Measurements from ENCODE around the gene CASQ2. TPM values are rescaled to one million over a fixed set of nuclear protein-coding genes. Genes with fewer than 3 reads are reported as not detected.

The CASQ2 gene
- total RNA-seq, 4 donors from 2014 or later: 5.9 to 11.2 (median 9.4) TPM

GRCh38 chr1:115796897-115797296, 28.4 kb upstream of the CASQ2 start:
- Histone ChIP-seq H3K9me3 (no peaks in the 10 kb centered on the region), H3K27ac (no peak overlapping the region), H3K4me1 (no peaks in the 10 kb centered on the region), H3K36me3 (no peaks in the 10 kb centered on the region), H3K27me3 (peaks cover 11% of the 10 kb centered on the region), H3K4me3 (no peak overlapping the region)
- in situ Hi-C loops (cut with MboI; ENCODE audit: low pct_ligation_motif_present in 1 of 4, low pct_unique_long_range_greater_than_20kb in 1 of 4, low sequenced_read_pairs in 3 of 4) (no loop called here), intact Hi-C loops (cut with DNase I; ENCODE audit: low total_unique reads) (loop anchor here (10.0 kb wide), 1 partner anchor 188 kb away; no protein-coding TSS in a partner anchor)
- WGBS, 2 donors (ENCODE audit: low coverage in 1 of 2): 66 to 72% methylated on average over 4 to 5 of the region's 5 CpGs
- TF ChIP-seq EP300 (IDR thresholded peaks at IDR 0.05; ENCODE audit: low read depth) (no peak), POLR2AphosphoS5 (IDR thresholded peaks at IDR 0.05) (no peak), POLR2A (IDR thresholded peaks at IDR 0.05) (no peak)
- TF ChIP-seq, protein P1, sequence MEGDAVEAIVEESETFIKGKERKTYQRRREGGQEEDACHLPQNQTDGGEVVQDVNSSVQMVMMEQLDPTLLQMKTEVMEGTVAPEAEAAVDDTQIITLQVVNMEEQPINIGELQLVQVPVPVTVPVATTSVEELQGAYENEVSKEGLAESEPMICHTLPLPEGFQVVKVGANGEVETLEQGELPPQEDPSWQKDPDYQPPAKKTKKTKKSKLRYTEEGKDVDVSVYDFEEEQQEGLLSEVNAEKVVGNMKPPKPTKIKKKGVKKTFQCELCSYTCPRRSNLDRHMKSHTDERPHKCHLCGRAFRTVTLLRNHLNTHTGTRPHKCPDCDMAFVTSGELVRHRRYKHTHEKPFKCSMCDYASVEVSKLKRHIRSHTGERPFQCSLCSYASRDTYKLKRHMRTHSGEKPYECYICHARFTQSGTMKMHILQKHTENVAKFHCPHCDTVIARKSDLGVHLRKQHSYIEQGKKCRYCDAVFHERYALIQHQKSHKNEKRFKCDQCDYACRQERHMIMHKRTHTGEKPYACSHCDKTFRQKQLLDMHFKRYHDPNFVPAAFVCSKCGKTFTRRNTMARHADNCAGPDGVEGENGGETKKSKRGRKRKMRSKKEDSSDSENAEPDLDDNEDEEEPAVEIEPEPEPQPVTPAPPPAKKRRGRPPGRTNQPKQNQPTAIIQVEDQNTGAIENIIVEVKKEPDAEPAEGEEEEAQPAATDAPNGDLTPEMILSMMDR (IDR thresholded peaks at IDR 0.05): no peak
- no peak for DNase-seq

- H3K9me3 ChIP-seq: no peaks in the 10 kb centered on the region
- DNase-seq: no peak
- H3K27me3 ChIP-seq: peaks cover 11% of the 10 kb centered on the region
- WGBS, 2 donors (ENCODE audit: low coverage in 1 of 2): 79 to 80% methylated on average over 6 of the region's 6 CpGs
- intact Hi-C loops (cut with DNase I; ENCODE audit: low total_unique reads) (loop anchor here (10.0 kb wide), 1 partner anchor 189 kb away; no protein-coding TSS in a partner anchor), in situ Hi-C loops (cut with MboI; ENCODE audit: low pct_ligation_motif_present in 1 of 4, low pct_unique_long_range_greater_than_20kb in 1 of 4, low sequenced_read_pairs in 3 of 4) (no loop called here)
- no peak overlapping the region for H3K27ac ChIP-seq
- H3K36me3 ChIP-seq: no peaks in the 10 kb centered on the region
- TF ChIP-seq POLR2A (IDR thresholded peaks at IDR 0.05) (no peak), EP300 (IDR thresholded peaks at IDR 0.05; ENCODE audit: low read depth) (no peak), POLR2AphosphoS5 (IDR thresholded peaks at IDR 0.05) (no peak)
- TF ChIP-seq, protein P1 (IDR thresholded peaks at IDR 0.05): no peak
- H3K4me1 ChIP-seq: no peaks in the 10 kb centered on the region
- no peak overlapping the region for H3K4me3 ChIP-seq
These were observed 27.5 kb upstream of the CASQ2 start for GRCh38 chr1:115796036-115796435.

GRCh38 chr1:115794976-115795639, 26.6 kb upstream of the CASQ2 start:
- 58 to 63% methylated on average over 4 of the region's 4 CpGs for WGBS, 2 donors (ENCODE audit: low coverage in 1 of 2)
- no peaks in the 10 kb centered on the region for H3K36me3 ChIP-seq
- no peak overlapping the region for H3K4me3 ChIP-seq
- H3K27me3 ChIP-seq: peaks cover 11% of the 10 kb centered on the region
- TF ChIP-seq POLR2A (IDR thresholded peaks at IDR 0.05) (no peak), POLR2AphosphoS5 (IDR thresholded peaks at IDR 0.05) (no peak), EP300 (IDR thresholded peaks at IDR 0.05; ENCODE audit: low read depth) (no peak)
- TF ChIP-seq, protein P1 (IDR thresholded peaks at IDR 0.05): no peak
- H3K4me1 ChIP-seq: no peaks in the 10 kb centered on the region
- in situ Hi-C loops (cut with MboI; ENCODE audit: low pct_ligation_motif_present in 1 of 4, low pct_unique_long_range_greater_than_20kb in 1 of 4, low sequenced_read_pairs in 3 of 4): no loop called here
- no peak for DNase-seq
- intact Hi-C loops (cut with DNase I; ENCODE audit: low total_unique reads): loop anchor here (10.0 kb wide), 1 partner anchor 190 kb away; no protein-coding TSS in a partner anchor
- H3K9me3 ChIP-seq: no peaks in the 10 kb centered on the region
- H3K27ac ChIP-seq: no peak overlapping the region

DNA sequence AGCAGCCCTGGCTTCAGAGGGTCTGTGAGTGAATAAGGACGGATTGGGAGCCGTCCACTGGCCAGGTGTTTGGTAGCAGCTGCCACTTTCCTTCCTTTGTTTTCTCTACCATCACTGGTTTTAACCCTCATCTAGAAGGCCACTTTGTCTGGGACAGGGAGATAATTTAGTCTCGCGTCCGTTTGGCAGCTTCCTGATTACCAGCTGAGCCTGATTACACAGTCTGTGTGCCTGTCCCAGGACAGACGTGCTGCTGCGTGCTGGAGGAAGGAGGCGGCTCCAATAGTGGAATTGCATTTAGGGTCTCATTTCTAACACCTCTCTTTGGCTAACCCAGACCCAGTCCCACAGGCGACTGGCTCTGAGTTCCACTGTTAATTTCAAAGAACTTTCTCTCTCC, 24.6 kb upstream of the CASQ2 start:
- Histone ChIP-seq H3K27ac (no peak overlapping the region), H3K36me3 (no peaks in the 10 kb centered on the region), H3K4me1 (no peaks in the 10 kb centered on the region), H3K4me3 (no peak overlapping the region), H3K9me3 (no peaks in the 10 kb centered on the region), H3K27me3 (peaks cover 11% of the 10 kb centered on the region)
- TF ChIP-seq, protein P1 (IDR thresholded peaks at IDR 0.05): no peak
- TF ChIP-seq EP300 (IDR thresholded peaks at IDR 0.05; ENCODE audit: low read depth) (no peak), POLR2AphosphoS5 (IDR thresholded peaks at IDR 0.05) (no peak), POLR2A (IDR thresholded peaks at IDR 0.05) (no peak)
- 46 to 48% methylated on average over 7 to 9 of the region's 9 CpGs for WGBS, 2 donors (ENCODE audit: low coverage in 1 of 2)
- in situ Hi-C loops (cut with MboI; ENCODE audit: low pct_ligation_motif_present in 1 of 4, low pct_unique_long_range_greater_than_20kb in 1 of 4, low sequenced_read_pairs in 3 of 4) (no loop called here), intact Hi-C loops (cut with DNase I; ENCODE audit: low total_unique reads) (loop anchor here (10.0 kb wide), 1 partner anchor 192 kb away; no protein-coding TSS in a partner anchor)
- no peak for DNase-seq

Measured in transverse colon (tissue), 4 donors.